Activated CD8-positive, alpha-beta memory T cell treated with anti-CD3 and anti-CD28 coated beads, Interleukin-2, amount 50 U/mL, for 24 hours (primary cell): ENCODE data around the gene PPP2R5B.
A peak's percentile ranks its signal among the peaks of the same experiment; 100 is the strongest.

Experiments
- DNase-seq: peaks from one replicate; pipeline ENCODE4 v3.0.0-alpha.2; 2020; ENCODE audit errors: extremely low read depth

PPP2R5B gene

DNA sequence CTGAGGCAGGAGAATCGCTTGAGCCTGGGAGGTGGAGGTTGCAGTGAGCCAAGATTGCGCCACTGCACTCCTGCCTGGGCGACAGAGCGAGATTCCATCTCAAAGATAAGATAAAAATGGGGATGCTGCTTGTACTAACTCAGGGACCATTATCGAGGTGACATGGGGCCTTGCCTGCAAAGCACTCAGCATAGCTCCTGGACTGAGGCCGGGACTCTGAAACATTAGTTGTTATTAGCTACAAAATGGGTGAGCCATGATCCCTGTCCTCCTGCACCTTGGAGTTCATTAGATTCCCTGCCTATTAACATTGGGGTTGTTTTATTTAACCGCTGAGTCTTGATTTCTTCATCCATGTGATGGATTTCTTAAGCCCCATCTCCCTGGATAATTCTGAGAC lies 5.1 kb downstream of the PPP2R5B start:
- no peak for DNase-seq

GRCh38 chr11:64930340-64930739 lies 5.9 kb downstream of the PPP2R5B start:
- no peak for DNase-seq

DNA sequence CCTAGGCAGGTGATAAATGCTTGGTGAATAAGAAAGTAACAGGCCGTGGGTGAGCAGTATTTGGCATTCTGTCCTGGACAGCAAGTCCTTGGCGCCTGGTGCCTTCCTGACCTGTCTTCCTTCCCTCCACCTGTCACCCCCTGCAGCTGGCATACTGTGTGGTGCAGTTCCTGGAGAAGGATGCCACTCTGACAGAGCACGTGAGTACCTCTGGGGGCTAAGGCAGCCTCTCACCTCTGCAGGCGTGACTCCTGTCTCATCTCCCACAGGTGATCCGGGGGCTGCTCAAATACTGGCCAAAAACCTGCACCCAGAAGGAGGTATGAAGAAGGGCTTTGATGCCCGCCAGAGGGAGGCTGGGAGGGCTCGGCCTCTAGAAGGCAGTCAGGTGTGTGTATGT lies 6.8 kb downstream of the PPP2R5B start:
- DNase-seq: no peak

GRCh38 chr11:64932324-64932723 lies 7.8 kb downstream of the PPP2R5B start:
- no peak for DNase-seq

DNA sequence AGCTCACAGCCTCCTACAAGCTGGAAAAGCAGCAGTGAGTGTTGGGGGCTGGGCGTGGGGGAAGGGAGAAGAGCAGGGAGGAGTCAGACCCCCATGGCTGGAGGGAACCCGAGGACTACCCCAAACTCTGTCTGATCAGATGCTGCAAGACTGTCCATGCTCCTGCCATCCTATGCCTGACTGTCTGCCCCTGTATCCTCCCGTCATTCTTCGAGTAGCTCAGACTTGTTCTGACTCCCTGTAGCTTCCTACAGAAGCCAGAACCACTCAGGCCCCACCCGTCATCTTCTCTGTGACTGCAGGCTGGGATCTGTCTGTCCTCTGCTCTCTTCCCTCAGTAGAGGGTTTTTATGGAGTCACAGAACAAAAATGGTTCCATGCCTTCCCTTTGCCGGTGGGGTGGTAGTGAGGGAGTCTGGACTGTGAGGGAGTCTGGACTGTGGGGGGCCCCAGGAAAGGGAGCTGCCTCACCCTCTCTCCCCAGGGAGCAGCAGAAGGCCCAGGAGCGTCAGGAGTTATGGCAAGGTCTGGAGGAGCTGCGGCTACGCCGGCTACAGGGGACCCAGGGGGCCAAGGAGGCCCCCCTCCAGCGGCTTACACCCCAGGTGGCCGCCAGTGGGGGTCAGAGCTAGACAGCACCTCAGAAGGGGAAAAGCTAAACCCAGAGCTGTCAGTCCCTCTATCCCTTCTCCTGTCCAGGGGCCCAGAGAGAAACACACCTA lies 8.9 kb downstream of the PPP2R5B start:
- DNase-seq: no peak

DNA sequence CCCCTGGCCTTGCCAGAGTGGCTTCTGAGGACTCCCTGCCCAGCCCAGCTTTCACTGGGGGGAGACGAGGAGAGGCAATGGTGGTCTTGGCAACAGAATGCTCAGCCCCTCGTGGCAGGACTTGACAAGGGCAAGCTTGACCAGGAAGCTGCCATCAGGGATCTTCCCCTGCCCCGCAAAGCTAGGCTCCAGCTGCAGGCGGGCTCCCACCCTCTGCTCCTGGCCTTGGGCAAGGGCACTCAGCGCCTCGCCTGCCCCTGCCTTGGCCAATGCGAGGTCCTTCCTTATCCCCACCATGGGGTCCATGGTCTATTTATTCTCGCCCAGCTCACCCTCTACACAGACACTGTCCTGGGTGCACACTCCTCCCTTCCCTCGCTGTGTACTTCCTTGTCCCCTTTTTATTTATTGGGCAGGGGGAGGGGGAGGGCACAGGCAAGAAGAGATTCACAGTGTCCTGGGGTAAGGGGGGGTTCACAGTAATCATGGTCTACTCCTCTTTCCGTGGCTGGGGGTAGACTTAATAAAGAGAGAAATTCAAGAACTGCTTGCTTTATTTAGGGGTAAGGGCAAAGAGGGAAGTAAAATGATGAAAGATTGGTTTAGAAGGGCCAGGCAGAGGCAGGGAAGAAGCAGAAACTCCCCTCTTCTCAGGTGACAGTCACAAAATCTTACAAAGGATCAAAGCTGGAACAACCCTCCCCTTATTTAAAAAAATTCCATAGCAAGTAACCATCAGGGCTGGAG lies 9.6 kb downstream of the PPP2R5B start:
- no peak for DNase-seq

DNA sequence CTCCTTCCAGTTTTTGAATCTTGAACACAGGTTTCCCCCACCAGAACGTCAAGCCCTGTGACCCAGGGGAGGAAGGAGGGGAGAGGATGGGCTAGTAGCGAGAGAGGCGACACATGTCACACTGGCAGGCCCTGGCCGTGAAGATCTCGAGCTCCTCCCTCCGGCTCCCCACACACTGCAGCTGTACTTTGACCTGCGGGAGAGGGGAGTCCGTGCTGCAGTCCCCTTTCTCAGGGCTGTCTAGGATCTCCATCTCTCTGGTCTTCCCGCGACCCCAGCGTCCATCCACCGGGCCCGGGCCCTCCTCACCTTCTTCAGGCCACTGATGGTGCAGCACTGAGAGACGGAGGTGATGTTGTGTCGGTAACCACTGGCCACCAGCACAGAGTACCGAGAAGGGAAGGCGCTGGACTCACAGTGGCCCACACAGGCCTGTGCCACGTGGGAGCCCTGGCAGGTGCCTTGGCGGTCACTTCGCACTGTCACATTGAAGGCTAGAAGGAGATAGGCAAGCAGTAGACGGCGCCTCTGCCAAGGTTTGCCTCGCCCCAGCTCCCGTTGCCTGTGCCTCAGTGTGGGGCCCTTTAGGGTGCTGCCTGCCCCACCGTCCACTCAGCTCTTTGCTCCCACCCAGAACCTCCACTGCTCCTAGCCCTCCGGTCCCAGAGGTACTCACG lies 10.3 kb downstream of the PPP2R5B start:
- no peak for DNase-seq

GRCh38 chr11:64935359-64936081 lies 11.0 kb downstream of the PPP2R5B start, which contains the start of gene GPHA2:
GPHA2 (minus strand) TSS chr11:64935893; CDS start chr11:64935460, 433 bp downstream.
- no peak for DNase-seq

DNA sequence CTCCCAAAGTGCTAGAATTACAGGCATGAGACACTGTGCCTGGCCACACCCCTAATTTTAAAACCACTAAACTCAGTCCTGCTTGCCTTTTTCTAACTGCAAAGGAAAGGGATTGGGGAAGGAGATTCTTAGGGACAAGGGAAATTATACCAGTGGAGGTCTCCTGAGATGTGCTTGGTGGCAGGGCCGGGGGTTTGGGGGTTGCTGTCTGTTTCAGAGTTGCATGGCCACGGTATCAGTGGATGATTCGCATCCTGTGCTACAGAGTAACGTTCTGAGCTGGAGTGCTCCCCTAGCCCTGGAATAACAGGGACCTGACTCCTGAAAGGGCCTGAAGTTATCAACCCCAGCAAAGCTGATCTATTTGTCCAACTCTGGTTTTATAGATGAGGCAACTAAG lies 12.1 kb downstream of the PPP2R5B start:
- DNase-seq: no peak

GRCh38 chr11:64947208-64947814 lies 22.8 kb downstream of the PPP2R5B start:
- no peak for DNase-seq

DNA sequence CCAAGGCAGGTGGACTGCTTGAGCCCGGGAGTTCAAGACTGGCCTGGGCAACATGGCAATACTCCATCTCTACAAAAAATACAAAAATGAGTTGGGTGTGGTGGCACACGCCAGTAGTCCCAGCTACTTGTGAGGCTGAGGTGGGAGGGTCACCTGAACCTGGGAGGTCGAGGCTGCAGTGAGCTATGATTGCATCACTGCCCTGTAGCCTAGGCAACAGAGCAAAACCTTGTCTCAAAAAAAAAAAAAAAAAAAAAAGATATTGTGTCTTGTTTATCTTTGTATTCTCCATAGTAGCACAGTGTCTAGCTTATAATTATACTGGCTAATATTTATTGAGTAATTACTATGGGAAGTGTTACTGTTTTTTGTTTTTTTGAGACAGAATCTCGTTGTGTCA lies 27.0 kb downstream of the PPP2R5B start:
- DNase-seq: no peak

DNA sequence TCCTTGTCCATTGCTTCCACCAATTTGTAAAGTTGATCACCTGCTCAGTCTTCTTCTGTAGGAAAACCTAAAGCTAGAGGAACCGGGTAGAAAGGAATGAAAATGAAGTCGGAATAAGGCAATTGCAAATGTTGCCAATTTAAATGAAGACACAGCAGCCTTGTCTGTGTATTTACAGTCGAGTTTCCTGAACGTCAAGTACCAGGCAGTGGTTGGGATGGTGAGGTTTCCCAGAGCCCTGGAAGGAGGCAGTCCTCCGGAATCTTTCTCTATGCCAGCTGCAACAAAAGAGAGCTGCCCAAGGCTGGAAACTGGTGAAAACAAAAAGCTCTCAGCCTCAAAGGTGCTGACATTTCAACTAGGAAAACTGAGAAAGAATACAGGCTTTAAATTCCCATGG lies 29.7 kb downstream of the PPP2R5B start:
- no peak for DNase-seq

DNA sequence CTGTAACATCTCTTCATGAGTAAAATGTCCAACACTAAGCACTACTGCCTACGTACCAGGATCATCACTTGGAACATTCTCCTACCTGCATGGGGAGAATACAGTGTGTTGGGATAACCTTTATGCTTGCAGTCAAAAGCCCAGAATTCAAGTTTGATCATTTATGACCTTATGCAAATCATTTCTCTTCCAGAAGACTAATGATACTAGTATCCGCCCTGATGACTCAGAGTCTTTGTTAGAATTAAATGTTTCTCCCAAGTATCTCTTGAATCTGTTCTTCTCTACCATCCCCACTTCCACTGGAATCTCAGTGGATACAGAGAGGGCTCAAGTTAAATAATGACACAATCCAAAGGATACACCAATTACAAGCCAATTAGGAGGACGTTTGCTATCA lies 35.0 kb downstream of the PPP2R5B start:
- no peak for DNase-seq

- DNase-seq: no peak
Observed at GRCh38 chr11:64960719-64961118, 36.2 kb downstream of the PPP2R5B start.

DNA sequence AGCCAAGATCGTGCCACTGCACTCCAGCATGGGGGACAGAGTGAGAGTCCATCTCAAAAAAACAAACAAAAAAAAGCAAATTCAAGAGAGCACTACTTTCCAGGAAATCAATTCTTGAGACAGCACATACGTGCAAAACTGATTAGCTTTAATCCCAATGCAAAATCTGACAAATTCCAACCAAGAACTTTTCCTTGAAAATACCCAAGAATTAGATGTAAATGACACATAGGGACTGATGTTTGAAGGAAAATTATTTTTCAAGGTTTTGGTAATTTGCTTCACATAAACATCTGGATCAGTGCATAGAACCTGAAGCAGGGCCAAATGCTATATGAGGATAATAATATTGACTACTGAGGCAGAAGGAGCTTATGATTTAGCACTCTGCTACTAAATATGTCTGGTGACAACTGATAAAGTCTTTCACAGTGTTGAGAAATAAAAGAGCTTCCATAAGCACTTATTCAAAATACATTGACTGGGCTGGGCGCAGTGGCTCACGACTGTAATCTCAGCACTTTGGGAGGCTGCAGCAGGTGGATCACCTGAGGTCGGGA lies 38.7 kb downstream of the PPP2R5B start:
- DNase-seq: no peak

DNA sequence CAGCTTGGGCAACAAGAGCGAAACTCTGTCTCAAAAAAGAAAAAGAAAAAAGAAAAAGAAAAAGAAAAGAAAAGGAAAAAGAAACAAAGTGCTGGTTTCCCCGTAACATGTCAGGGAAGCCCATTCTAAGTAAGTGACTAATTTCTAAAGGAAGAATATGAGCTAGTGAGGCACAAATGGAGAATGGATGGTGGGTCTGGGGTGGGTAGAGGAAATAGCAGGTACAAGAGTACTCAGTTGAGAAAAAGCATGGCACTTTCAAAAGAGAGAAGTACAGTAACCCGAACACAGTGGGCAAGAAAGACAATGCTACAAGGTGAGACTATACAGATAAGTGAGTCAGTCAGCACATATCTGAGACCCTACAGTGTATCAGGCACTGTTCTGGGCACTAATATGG lies 42.9 kb downstream of the PPP2R5B start:
- DNase-seq: no peak

DNA sequence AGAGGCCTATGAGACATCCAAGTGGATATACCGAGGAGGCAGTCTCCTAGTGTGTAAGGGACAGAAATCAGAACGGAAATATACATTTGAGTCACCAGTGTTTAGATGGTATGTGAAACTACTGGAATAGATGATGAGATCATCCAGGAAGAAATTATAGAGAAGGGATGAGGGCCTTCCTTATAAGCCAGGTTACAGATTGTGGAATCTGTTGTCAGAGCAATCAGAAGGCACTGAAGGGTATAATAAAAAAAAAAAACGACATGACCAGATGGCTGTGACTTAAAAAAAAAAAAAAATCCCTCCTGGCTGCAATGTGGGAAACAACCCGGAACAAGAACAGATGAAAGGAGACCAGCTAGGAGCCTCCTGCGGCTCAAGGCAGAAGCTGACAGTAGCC lies 44.7 kb downstream of the PPP2R5B start:
- DNase-seq: no peak

DNA sequence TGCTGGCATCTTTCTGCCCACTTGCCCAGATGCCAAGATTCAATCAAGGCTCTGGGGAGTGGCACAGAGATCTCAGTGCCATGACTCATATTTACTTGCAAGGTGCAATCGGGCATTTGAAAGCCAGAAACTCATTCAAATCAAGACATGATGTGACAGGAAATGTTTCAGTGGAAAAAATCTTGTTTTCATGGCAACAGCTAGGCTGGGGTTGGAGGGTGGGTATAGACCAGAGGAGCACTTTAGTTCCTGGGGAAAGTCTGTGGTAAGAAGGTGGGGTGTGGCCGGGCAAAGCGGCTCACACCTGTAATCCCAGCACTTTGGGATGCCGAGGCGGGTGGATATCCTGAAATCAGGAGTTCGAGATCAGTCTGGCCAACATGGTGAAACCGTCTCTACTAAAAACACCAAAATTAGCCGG lies 46.3 kb downstream of the PPP2R5B start:
- no peak for DNase-seq

- peak; percentile 70 for DNase-seq
Observed at GRCh38 chr11:64971421-64972233, 47.1 kb downstream of the PPP2R5B start, which contains the start of gene MAJIN. MAJIN (minus strand) TSS chr11:64972108; CDS start chr11:64959405, 12,703 bp downstream.

- DNase-seq: no peak
Observed at GRCh38 chr11:64974124-64974523, 49.6 kb downstream of the PPP2R5B start.
